Tibial nerve (tissue), 4 donors: ENCODE data around the gene LLGL2. TPM values are rescaled to one million over a fixed set of nuclear protein-coding genes. Genes with fewer than 3 reads are reported as not detected.
A peak's percentile ranks its signal among the peaks of the same experiment; 100 is the strongest.

Experiments used
- DNase-seq, 2 donors: peaks; one replicate each; pipeline ENCODE4 v3.0.0-alpha.2; 2019; ENCODE audit warnings: low spot score in 2 of 2
- H3K27ac ChIP-seq, 4 donors: fragments of 200-600 bp; sonication (generic) in 3 of 4; one replicate each; pipeline ENCODE4 v1.5.1; 2017 to 2019; ENCODE audit warnings: mild to moderate bottlenecking in 1 of 4
- H3K27me3 ChIP-seq, 2 donors: fragments of 200-600 bp; sonication (generic) in 1 of 2; one replicate each; pipeline versions ENCODE4 v1.5.1 to v1.6.0; 2017 to 2019
- H3K36me3 ChIP-seq, 3 donors: fragments of 200-600 bp; sonication (generic); one replicate each; pipeline ENCODE4 v1.5.1; 2018 to 2019
- H3K4me1 ChIP-seq, 4 donors: fragments of 200-600 bp; sonication (generic) in 3 of 4; one replicate each; pipeline ENCODE4 v1.5.1; 2017 to 2019
- H3K4me3 ChIP-seq, 4 donors: fragments of 200-600 bp; sonication (generic) in 3 of 4; one replicate each; pipeline ENCODE4 v1.5.1; 2017 to 2019; ENCODE audit warnings: mild to moderate bottlenecking in 1 of 4, moderate library complexity in 1 of 4
- H3K9me3 ChIP-seq, 4 donors: fragments of 200-600 bp; sonication (generic) in 3 of 4; one replicate each; pipeline ENCODE4 v1.5.1; 2017 to 2019
- EP300 ChIP-seq, 2 donors: sonication (generic); formaldehyde crosslinking; IDR thresholded peaks; one replicate each; pipeline ENCODE4 v1.6.1; 2017; ENCODE audit warnings: antibody characterized with exemption in 2 of 2, mild to moderate bottlenecking in 1 of 2
- POLR2A ChIP-seq, 2 donors: fragments of 450-650 bp; IDR thresholded peaks; one replicate each; pipeline ENCODE4 v1.6.1; 2017; ENCODE audit warnings: antibody characterized with exemption in 2 of 2, mild to moderate bottlenecking in 2 of 2, moderate library complexity in 2 of 2
- whole genome bisulfite sequencing, 2 donors: methylation state at CpG; one replicate each; pipeline ENCODE4 v1.1.5; 2018; 5-methylcytosine and 5-hydroxymethylcytosine counted together
- total RNA-seq, 4 donors: library from RNA; depleted of rRNA; stranded (reverse); fragments of >200 nt; gene quantifications; one replicate each; pipeline ENCODE4 v1.1.0, GENCODE V29; 2016
- TF ChIP-seq, protein P1 (sequence below), 5 experiments: fragments of 200-600 bp in 3 of 5; fragments of 450-650 bp in 2 of 5; sonication (generic) in 3 of 5; IDR thresholded peaks; one replicate each; pipeline ENCODE4 v1.5.1; 2016 to 2019; ENCODE audit warnings: antibody characterized with exemption in 5 of 5, mild to moderate bottlenecking in 3 of 5, moderate library complexity in 2 of 5

Gene LLGL2
- total RNA-seq, 4 donors from 2014 or later: 8.4 to 18.4 (median 8.8) TPM

DNA sequence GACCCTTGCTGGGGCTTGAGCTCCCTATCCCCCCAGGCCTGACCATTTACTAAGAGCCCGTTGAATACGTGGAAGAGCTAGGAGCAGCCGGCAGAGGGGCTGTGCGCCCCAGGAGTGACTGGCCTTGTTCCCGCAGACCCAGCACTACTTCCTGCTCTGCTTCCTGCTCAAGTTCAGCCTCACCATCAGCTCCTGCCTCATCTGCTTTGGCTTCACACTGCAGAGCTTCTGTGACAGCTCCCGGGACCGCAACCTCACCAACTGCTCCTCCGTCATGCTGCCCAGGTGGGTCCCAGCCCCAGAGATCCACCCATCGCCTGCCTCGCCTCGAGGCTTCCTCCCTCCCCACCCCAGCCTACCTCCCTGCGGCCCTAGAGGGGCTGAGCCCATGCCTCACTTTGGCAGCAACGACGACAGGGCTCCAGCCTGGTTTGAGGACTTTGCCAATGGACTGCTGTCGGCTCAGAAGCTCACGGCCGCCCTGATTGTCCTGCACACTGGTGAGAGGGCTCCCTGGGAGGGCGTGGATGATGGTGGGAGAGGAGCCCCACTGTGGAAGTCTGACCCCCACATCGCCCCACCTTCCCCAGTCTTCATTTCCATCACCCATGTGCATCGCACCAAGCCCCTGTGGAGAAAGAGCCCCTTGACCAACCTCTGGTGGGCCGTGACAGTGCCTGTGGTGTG, 27.3 kb upstream of the LLGL2 start:
- no peak for TF ChIP-seq POLR2A (IDR thresholded peaks at IDR 0.05)
- TF ChIP-seq, protein P1, sequence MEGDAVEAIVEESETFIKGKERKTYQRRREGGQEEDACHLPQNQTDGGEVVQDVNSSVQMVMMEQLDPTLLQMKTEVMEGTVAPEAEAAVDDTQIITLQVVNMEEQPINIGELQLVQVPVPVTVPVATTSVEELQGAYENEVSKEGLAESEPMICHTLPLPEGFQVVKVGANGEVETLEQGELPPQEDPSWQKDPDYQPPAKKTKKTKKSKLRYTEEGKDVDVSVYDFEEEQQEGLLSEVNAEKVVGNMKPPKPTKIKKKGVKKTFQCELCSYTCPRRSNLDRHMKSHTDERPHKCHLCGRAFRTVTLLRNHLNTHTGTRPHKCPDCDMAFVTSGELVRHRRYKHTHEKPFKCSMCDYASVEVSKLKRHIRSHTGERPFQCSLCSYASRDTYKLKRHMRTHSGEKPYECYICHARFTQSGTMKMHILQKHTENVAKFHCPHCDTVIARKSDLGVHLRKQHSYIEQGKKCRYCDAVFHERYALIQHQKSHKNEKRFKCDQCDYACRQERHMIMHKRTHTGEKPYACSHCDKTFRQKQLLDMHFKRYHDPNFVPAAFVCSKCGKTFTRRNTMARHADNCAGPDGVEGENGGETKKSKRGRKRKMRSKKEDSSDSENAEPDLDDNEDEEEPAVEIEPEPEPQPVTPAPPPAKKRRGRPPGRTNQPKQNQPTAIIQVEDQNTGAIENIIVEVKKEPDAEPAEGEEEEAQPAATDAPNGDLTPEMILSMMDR (IDR thresholded peaks at IDR 0.05): no peak
- no peak for TF ChIP-seq EP300 (IDR thresholded peaks at IDR 0.05)
- Histone ChIP-seq H3K27me3 (no peaks in the 10 kb centered on the region), H3K36me3 (peaks cover 0 to 90% (median 23%) of the 10 kb centered on the region in 3 donors), H3K27ac (peak overlapping the region in 2 of 4 donors; percentile 90 to 96), H3K9me3 (no peaks in the 10 kb centered on the region), H3K4me1 (peaks cover 0 to 49% (median 16%) of the 10 kb centered on the region in 4 donors), H3K4me3 (no peak overlapping the region)
- 61 to 65% methylated on average over 21 of the region's 21 CpGs for WGBS, 2 donors
- no peak for DNase-seq

GRCh38 chr17:75498726-75499213, 26.7 kb upstream of the LLGL2 start:
- no peak for DNase-seq
- WGBS, 2 donors: 49 to 55% methylated on average over 14 to 16 of the region's 16 CpGs
- TF ChIP-seq POLR2A (IDR thresholded peaks at IDR 0.05): no peak
- TF ChIP-seq, protein P1 (IDR thresholded peaks at IDR 0.05): no peak
- TF ChIP-seq EP300 (IDR thresholded peaks at IDR 0.05): no peak
- Histone ChIP-seq H3K9me3 (no peaks in the 10 kb centered on the region), H3K27ac (peak overlapping the region in 2 of 4 donors; percentile 90 to 96), H3K36me3 (peaks cover 0 to 90% (median 17%) of the 10 kb centered on the region in 3 donors), H3K27me3 (no peaks in the 10 kb centered on the region), H3K4me1 (peaks cover 0 to 52% (median 16%) of the 10 kb centered on the region in 4 donors), H3K4me3 (no peak overlapping the region)

DNA sequence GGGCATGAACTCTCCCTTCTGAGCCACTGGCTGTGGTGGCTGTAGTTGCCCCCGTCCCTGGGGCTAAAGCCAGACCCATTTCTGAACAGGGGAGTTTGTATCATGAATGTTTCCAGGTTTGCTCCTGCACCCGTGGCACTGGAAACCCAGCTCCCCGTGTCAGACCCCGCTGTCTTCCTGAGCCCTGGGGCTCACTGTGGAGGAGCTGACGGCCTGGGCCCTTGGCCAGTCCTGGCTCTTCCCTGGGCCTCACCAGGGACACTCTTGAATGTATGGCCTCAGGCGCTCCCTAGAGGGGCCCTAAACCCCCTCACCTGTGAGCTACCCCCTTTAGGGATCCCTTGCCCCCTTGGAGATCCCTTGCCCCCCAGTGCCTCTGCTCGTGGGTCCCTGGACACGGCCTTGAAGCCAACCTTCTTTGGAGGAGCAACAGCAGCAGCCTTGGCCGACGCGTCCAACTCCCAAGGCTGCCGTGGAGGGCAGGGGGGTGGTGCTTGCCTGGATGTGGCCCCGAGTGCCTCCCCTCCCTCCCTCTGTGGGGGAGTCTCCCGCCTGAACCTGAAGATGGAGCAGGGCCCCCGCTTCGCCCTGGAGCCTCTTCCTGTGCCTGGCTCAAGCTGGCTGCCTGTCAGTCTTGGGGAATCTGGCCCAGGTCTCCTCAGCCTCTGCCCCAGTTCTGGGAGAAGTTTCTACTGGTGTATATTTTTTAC, 26.0 kb upstream of the LLGL2 start:
- WGBS, 2 donors: 34 to 37% methylated on average over 15 to 16 of the region's 16 CpGs
- no peak overlapping the region for H3K4me3 ChIP-seq
- DNase-seq: no peak
- peaks cover 0 to 59% (median 16%) of the 10 kb centered on the region in 4 donors for H3K4me1 ChIP-seq
- TF ChIP-seq, protein P1 (IDR thresholded peaks at IDR 0.05): no peak
- peak in 1 of 2 donors; percentile 14 for TF ChIP-seq EP300 (IDR thresholded peaks at IDR 0.05)
- H3K36me3 ChIP-seq: peaks cover 0 to 90% (median 15%) of the 10 kb centered on the region in 3 donors
- H3K27me3 ChIP-seq: no peaks in the 10 kb centered on the region
- no peaks in the 10 kb centered on the region for H3K9me3 ChIP-seq
- peak overlapping the region in 3 of 4 donors; percentile 8 to 96 (median 90) for H3K27ac ChIP-seq

DNA sequence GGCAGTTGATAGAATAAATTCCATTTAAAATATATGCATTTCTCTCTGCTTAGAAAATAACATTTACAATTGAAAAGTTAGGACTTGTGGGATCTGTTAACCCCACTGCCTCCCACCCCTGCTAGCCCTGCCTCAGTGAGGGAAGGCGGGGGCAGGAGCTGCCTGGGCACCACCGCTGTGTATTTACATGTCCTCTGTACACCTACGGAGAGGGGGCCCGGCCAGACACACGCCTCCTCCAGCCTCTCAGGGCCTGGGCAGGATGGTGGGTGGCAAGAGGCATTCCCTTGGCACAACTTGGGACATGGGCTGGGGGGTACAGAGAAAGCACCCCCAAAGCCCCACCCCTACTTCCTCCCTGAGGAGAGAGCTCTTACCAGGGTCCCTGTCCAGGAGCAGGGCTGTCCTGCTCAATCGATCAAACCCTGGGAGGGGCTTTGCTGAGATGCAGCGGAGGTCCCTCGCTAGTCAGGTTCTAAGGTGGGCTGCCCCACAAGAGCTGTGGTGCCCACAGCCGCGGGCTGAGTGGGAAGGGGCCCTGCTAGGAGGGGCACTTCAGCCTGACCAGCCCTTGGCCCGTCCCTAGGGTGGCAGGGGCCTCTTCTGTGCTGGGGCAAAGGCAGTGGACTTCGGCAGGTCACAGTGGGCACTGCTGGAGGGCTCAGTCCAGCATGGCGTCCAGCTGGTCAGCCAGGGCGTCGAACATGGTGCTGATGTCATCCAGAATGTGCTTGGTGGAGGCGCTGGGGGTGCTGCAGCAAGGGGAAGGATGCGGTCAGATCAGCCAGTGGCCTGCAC, 24.9 kb upstream of the LLGL2 start:
- H3K36me3 ChIP-seq: peaks cover 0 to 90% (median 15%) of the 10 kb centered on the region in 3 donors
- TF ChIP-seq EP300 (IDR thresholded peaks at IDR 0.05) (no peak), POLR2A (IDR thresholded peaks at IDR 0.05) (no peak)
- TF ChIP-seq, protein P1 (IDR thresholded peaks at IDR 0.05): no peak
- no peaks in the 10 kb centered on the region for H3K27me3 ChIP-seq
- peak overlapping the region; percentile 37 to 96 (median 80) for H3K27ac ChIP-seq
- DNase-seq: no peak
- H3K4me3 ChIP-seq: no peak overlapping the region
- no peaks in the 10 kb centered on the region for H3K9me3 ChIP-seq
- H3K4me1 ChIP-seq: peaks cover 0 to 66% (median 16%) of the 10 kb centered on the region in 4 donors
- 82% methylated on average over 16 to 17 of the region's 17 CpGs for WGBS, 2 donors
